Eye (tissue), 1 donor: Measurements from ENCODE around the gene SMYD3.

Experiments used
- DNase-seq: peaks from one replicate; pipeline ENCODE4 v3.0.0-alpha.2; 2015

Gene SMYD3

DNA sequence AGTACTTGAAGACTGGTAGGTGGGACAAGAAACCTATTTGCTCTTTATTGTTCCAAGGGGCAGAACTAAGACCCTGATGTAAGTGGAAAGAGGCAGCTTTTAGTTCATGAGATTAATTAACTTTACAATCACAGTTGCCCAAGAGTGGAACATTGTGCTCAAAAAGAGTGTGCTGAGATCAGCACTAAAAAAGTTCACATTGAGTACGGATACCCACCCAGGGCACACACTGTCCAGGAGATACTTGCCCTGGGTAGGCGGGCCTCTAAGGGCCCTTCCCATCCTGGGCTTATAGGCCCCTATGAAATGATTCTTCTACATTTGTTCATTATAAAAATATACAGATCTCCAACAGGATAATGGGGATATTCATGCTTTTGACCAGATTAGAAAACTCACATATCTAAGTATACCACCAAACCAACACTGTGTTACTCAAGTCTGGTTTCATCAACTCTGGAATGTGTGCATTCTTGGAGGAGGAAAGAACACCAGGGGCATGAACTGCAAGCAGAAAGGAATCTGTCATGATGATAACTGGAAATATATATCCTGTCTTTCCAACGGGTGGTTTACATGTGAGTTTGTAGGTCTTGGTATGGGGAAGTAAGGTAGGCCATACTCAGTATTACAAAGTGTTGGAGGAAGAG lies 626.2 kb downstream of the SMYD3 start:
- DNase-seq: no peak

DNA sequence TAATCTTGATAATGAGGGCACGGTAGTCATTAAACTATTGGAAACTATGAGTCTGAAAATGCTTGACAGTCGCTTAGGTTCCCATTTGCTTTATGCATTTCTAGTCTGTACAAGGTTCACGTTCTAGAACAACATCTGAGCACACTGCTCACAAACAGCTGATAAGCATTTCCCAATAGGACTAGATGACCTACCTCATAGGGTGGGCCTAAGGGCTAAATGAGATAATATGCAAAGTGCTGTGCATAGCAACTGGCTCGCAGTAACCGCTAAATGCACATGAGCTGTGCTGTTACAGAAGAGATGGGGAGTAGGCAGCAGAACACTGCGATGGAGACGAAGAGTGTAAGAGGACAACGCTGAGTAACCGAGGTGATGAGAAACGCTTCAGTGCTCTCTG lies 628.0 kb downstream of the SMYD3 start:
- DNase-seq: no peak

- DNase-seq: no peak
These were observed 628.5 kb downstream of the SMYD3 start for GRCh38 chr1:245878585-245878984.

- DNase-seq: no peak
These were observed 629.1 kb downstream of the SMYD3 start for GRCh38 chr1:245877976-245878375.

DNA sequence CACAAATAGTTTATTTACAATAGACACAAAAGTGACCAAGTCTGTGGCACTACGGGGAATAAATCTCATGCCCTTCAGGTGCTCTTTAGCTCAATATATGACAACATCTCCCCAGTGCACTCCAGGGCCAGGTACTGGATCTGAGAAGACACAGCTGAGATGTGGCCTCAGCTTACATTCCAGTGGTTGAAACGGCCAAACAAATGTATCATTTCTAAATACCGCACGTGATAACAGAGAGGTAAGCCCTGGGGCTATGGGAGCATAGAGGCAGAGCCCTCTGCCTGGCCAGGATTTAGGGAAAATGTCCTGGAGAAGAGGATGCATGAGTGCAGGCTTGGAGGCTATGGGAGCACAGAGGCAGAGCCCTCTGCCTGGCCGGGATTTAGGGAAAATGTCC lies 630.5 kb downstream of the SMYD3 start:
- DNase-seq: no peak

- no peak for DNase-seq
These were observed 631.4 kb downstream of the SMYD3 start for GRCh38 chr1:245875581-245876261.

- DNase-seq: peak; percentile 70
These were observed 632.0 kb downstream of the SMYD3 start for GRCh38 chr1:245874942-245875580.

GRCh38 chr1:245873883-245874671 lies 633.0 kb downstream of the SMYD3 start:
- DNase-seq: no peak

DNA sequence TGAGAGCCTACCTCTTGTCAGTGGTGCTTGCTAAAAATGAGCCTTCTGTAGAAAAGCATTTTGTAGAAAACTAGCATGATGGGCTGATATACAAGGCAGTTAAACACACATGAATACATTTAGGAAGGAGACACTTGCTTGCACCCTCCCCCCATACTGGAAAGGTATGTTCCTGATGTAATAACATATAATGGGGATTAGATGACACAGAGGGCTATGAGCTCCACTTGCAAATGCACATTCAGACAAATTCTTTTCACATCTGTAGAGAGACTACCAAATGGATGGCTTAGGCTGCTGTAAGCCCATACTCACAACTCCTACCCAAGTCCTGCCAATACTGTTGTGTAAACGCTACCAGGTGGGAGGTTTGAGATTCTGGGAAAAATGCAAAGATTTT lies 634.0 kb downstream of the SMYD3 start:
- DNase-seq: no peak

DNA sequence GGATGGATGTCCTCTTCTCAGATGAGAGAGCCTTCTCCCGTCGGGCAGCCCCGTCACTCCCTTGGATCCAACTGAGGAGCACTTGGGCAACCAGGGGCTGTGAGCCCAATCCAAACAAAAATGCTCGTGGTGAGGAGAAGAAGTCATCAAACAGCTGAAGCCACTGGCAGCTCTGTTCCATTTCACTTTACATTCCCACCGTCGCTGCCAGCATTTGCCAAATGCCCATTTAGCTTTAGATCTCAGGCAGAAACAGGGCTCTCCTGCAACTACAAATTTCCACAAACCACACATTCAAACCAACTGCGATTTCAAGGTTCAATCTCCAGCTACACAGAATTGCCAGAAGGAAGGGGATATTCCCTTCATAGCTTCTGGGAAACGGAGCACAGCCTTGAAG lies 634.6 kb downstream of the SMYD3 start:
- DNase-seq: no peak

DNA sequence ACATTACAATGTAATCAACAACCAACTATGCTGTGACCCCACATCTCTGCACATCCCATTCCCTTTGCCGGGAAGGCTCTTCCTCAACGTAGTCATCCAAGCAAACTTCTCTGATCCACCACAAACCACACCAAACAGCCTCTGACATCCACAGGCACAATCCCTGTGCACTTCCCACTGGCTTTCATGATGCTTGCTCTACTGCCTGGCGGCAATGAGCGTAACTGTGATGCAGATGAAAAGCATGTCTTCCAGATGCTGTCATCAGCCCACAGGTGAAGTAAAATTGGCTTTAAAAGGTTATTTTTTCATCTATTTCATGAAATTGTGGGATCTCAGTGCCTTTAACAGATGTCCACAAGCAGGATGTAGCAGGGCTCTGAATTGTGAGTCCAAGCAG lies 635.2 kb downstream of the SMYD3 start:
- DNase-seq: no peak

DNA sequence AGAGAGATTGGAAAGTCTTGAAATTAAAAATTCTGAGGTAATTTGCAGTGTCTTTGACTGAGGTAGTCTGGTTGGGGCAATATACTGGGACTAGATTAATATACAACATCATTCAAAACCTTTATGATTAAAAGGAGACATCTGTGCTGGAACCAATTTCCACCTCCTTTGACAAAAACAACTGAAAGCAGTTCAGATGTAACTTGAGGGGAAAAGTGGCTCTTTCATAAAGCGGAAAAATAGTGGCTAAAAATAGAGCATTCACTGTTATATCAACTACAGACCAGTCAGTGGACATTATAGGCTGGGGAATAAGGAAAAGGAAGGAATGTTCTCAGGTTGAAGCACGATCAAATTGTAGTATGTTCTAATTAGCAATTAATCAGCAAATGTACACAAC lies 635.9 kb downstream of the SMYD3 start:
- DNase-seq: no peak

DNA sequence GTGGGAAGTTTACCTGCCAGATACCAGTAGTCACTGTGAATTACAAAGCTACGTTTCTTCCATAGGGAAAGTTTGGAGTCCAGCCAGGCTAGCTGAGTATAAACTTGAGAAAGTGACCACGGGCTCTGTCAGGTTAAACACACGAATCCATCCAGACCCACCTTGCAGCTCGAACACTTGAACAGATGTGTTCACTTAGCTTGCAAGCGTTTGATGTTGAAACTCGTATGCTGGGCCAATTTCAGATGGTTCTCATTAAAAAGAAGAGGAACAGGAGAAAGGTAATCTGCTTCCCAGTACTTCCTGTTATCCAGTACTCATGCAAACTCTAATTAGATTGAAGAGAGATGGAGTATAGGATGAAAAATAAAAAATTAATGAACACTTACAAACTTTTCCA lies 636.4 kb downstream of the SMYD3 start:
- DNase-seq: no peak

DNA sequence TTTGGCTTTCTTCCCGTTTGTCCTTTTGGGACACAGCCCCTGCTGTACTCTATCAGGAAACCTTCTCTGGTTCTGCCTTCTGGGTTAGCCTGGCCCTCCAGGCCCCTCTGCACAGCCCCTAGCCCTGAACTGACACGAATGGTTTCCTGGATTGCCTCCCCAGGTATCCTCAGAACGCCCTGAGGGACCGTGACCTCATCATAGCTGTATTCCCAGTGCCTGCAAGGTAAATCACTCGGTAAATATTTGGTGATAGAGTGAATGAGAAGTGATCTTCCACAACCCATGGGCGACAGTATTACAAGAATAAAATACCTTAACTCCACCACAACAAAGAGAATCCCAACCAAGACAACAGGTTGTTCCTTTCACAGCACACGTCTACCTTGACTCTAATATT lies 637.2 kb downstream of the SMYD3 start:
- DNase-seq: no peak

DNA sequence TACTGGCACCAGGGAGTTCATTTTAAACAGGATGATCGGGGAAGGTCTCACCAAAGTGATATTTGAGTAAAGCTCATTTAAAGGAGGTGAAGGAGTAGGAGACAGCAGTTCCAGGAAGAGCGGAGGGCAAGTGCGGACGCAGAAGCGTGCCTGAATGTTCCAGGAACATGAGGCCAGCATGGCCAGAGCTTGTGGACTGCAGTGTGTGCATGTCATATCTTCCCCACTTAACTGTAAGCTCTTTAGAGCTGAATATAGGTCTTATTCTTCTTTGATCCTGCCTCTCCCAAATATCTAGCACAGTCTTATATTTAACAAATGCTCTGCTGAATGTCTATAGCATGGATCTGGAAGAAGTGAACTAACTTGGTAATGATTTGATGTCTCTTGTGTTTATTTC lies 639.3 kb downstream of the SMYD3 start:
- no peak for DNase-seq

DNA sequence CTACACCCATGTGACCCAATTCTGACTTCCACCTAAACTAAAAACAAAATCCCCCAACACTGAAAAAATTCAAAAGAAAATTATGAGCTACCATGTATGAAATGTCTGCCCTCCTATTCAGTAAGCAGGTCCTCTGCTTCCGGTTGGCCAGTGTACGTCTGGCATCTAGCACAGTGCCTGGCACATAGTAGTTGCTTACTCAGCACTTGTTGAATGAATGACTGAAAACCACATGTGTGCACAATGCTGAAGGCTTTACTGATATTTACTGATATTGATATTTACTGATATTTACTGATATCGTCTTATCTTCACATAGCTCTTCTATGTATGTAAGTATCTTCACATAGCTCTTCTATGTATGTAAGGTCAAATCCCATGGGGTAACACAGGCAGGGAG lies 642.2 kb downstream of the SMYD3 start:
- DNase-seq: no peak

GRCh38 chr1:245863566-245864184 lies 643.4 kb downstream of the SMYD3 start:
- no peak for DNase-seq

DNA sequence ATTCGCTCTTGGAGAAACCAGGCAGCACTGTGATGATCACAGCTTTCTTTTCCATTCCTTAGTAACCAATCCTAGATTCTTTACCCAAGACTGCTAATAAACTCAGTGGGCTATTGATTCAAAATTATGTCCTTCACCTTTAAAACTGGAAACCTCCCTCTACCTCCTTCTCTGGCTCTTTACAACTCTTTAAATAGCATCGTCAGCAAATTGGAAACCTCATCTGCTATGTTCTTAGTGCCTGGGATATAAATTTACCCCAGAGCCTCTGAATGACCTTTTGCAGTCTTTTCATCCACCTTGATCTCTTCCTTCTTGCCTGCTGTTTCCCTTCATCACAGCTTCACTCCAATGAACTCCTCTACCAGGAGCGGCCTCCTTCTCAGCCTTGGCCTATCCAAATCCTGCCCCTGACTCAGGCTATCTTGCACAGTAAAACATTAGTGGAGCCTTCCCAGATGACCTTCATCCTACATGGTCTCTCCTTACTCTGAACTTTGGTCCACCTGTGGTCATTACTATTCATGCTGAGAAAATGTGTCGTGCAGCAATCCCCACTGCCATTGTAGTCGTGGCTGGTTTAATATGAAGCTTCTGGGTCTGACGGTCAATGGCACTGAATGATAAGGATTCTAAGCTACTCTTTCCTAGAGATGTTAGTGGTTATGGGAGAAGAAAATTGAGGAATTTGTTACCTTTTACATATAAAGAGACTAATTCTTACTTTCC lies 644.1 kb downstream of the SMYD3 start:
- DNase-seq: no peak

- DNase-seq: peak; percentile 58
These were observed 646.2 kb downstream of the SMYD3 start for GRCh38 chr1:245860657-245861544.

GRCh38 chr1:245859493-245860114 lies 647.5 kb downstream of the SMYD3 start:
- DNase-seq: no peak
